Measurements from ENCODE around the gene DGKI. TPM values are rescaled to one million over a fixed set of nuclear protein-coding genes. Genes with fewer than 3 reads are reported as not detected.

Gene DGKI
- total and polyA plus RNA-seq, 4 donors: 0.01 to 0.37 (median 0.31) TPM

- H3K27ac ChIP-seq (ENCODE audit: low read depth in 1 of 2, low read length in 2 of 2): no peak overlapping the region
These were observed 835 bp upstream of the DGKI start for GRCh38 chr7:137847568-137848050.

GRCh38 chr7:137846549-137846826 lies 286 bp downstream of the DGKI start:
- Histone ChIP-seq H3K36me3 (ENCODE audit: control insufficient read depth in 4 of 4, insufficient read depth in 3 of 4, low read depth in 1 of 4, low read length in 3 of 4) (no peaks in the 10 kb centered on the region), H3K4me1 (ENCODE audit: control insufficient read depth in 4 of 4, insufficient read depth in 4 of 4, low read length in 3 of 4) (peaks cover 5 to 12% (median 8%) of the 10 kb centered on the region in 4 donors), H3K9me3 (ENCODE audit: control insufficient read depth in 4 of 4, low read length in 3 of 4) (no peaks in the 10 kb centered on the region), H3K27me3 (ENCODE audit: control insufficient read depth in 4 of 4, insufficient read depth in 4 of 4, low read length in 3 of 4) (peaks cover 0 to 7% (median 0%) of the 10 kb centered on the region in 4 donors), H3K4me3 (ENCODE audit: low read depth in 1 of 3, low read length in 3 of 3) (peak overlapping the region in 1 of 3 donors; percentile 53), H3K27ac (ENCODE audit: low read depth in 1 of 2, low read length in 2 of 2) (no peak overlapping the region), H3K9ac (ENCODE audit: low read depth in 1 of 2, low read length in 2 of 2) (no peak overlapping the region)
- TF ChIP-seq HNF4A (conservative IDR thresholded peaks at IDR 0.05): no peak
- no peak for DNase-seq (ENCODE audit: low spot score)
- WGBS: 1% methylated on average over 47 of the region's 47 CpGs

More at GRCh38 chr7:137847568-137848050, 835 bp upstream of the DGKI start:
- Histone ChIP-seq H3K36me3 (ENCODE audit: control insufficient read depth in 4 of 4, insufficient read depth in 3 of 4, low read depth in 1 of 4, low read length in 3 of 4) (peaks cover 0 to 2% (median 0%) of the 10 kb centered on the region in 4 donors), H3K4me1 (ENCODE audit: control insufficient read depth in 4 of 4, insufficient read depth in 4 of 4, low read length in 3 of 4) (peaks cover 5 to 12% (median 8%) of the 10 kb centered on the region in 4 donors), H3K27me3 (ENCODE audit: control insufficient read depth in 4 of 4, insufficient read depth in 4 of 4, low read length in 3 of 4) (peaks cover 0 to 7% (median 0%) of the 10 kb centered on the region in 4 donors), H3K4me3 (ENCODE audit: low read depth in 1 of 3, low read length in 3 of 3) (no peak overlapping the region), H3K9me3 (ENCODE audit: control insufficient read depth in 4 of 4, low read length in 3 of 4) (no peaks in the 10 kb centered on the region), H3K9ac (ENCODE audit: low read depth in 1 of 2, low read length in 2 of 2) (no peak overlapping the region)
- TF ChIP-seq HNF4G (IDR thresholded peaks at IDR 0.05): no peak
- no peak for TF ChIP-seq TAF1 (conservative IDR thresholded peaks at IDR 0.05)
- TF ChIP-seq JUND (IDR thresholded peaks at IDR 0.05): no peak
- no peak for TF ChIP-seq GABPA (IDR thresholded peaks at IDR 0.05 in 1 of 2, conservative IDR thresholded peaks at IDR 0.05 in 1 of 2)
- TF ChIP-seq NR2F2 (IDR thresholded peaks at IDR 0.05): no peak
- TF ChIP-seq YY1 (IDR thresholded peaks at IDR 0.05): no peak
- TF ChIP-seq ATF3 (IDR thresholded peaks at IDR 0.05): no peak
- TF ChIP-seq HNF4A (conservative IDR thresholded peaks at IDR 0.05): no peak
- TF ChIP-seq RAD21 (IDR thresholded peaks at IDR 0.05): no peak
- no peak for TF ChIP-seq RXRA (IDR thresholded peaks at IDR 0.05)
- TF ChIP-seq SP1 (IDR thresholded peaks at IDR 0.05): no peak
- DNase-seq (ENCODE audit: low spot score): no peak
- 30% methylated on average over 18 of the region's 18 CpGs for WGBS

GRCh38 chr7:137844677-137845425 lies 1.9 kb downstream of the DGKI start:
- TF ChIP-seq HNF4G (IDR thresholded peaks at IDR 0.05) (no peak), ATF3 (IDR thresholded peaks at IDR 0.05) (no peak), HNF4A (conservative IDR thresholded peaks at IDR 0.05) (no peak), CTCF (IDR thresholded peaks at IDR 0.05; ENCODE audit: low read depth, low read length, missing input control) (no peak), REST (IDR thresholded peaks at IDR 0.05) (no peak), ZBTB33 (IDR thresholded peaks at IDR 0.05) (no peak), MAX (IDR thresholded peaks at IDR 0.05) (no peak), EGR1 (IDR thresholded peaks at IDR 0.05; ENCODE audit: low read depth in 2 of 2) (no peak), SP1 (IDR thresholded peaks at IDR 0.05) (no peak), NR2F2 (IDR thresholded peaks at IDR 0.05) (no peak), TAF1 (conservative IDR thresholded peaks at IDR 0.05) (no peak), RAD21 (IDR thresholded peaks at IDR 0.05) (no peak), GABPA (IDR thresholded peaks at IDR 0.05 in 1 of 2, conservative IDR thresholded peaks at IDR 0.05 in 1 of 2) (no peak), FOXA1 (IDR thresholded peaks at IDR 0.05) (no peak)
- WGBS: 87% methylated on average over 8 of the region's 8 CpGs
- Histone ChIP-seq H3K27me3 (ENCODE audit: control insufficient read depth in 4 of 4, insufficient read depth in 4 of 4, low read length in 3 of 4) (peaks cover 0 to 7% (median 0%) of the 10 kb centered on the region in 4 donors), H3K4me1 (ENCODE audit: control insufficient read depth in 4 of 4, insufficient read depth in 4 of 4, low read length in 3 of 4) (peaks cover 7 to 16% (median 10%) of the 10 kb centered on the region in 4 donors), H3K36me3 (ENCODE audit: control insufficient read depth in 4 of 4, insufficient read depth in 3 of 4, low read depth in 1 of 4, low read length in 3 of 4) (no peaks in the 10 kb centered on the region), H3K9me3 (ENCODE audit: control insufficient read depth in 4 of 4, low read length in 3 of 4) (no peaks in the 10 kb centered on the region), H3K4me3 (ENCODE audit: low read depth in 1 of 3, low read length in 3 of 3) (no peak overlapping the region), H3K9ac (ENCODE audit: low read depth in 1 of 2, low read length in 2 of 2) (no peak overlapping the region), H3K27ac (ENCODE audit: low read depth in 1 of 2, low read length in 2 of 2) (no peak overlapping the region)
- no peak for DNase-seq (ENCODE audit: low spot score)
